PFSK-1 (cell line): ENCODE results near the gene SGK1.

ENCODE experiments used
- SIN3A ChIP-seq: IDR thresholded peaks from 2 replicates; pipeline ENCODE4 v1.6.1; 2012; ENCODE audit warnings: mild to moderate bottlenecking, low read length, moderate library complexity, borderline replicate concordance; ENCODE audit not compliant: insufficient read depth
- TAF1 ChIP-seq: IDR thresholded peaks from 2 replicates; pipeline ENCODE4 v1.6.1; 2012; ENCODE audit warnings: low read length, control low read depth, borderline replicate concordance; ENCODE audit not compliant: insufficient read depth

GRCh38 chr6:134216301-134217010 is 101.5 kb downstream of the SGK1 start:
- TF ChIP-seq SIN3A (no peak), TAF1 (no peak)
